Liver (tissue), 9 donors: ENCODE results near the gene C2CD5. TPM values are rescaled to one million over a fixed set of nuclear protein-coding genes. Genes with fewer than 3 reads are reported as not detected.

Experiments used
- DNase-seq: peaks from one replicate; pipeline ENCODE4 v3.0.0-alpha.2; 2017; ENCODE audit warnings: low spot score
- H3K27ac ChIP-seq, 2 donors: one replicate each; pipeline ENCODE4 v1.7.0; 2013; ENCODE audit warnings: inconsistent platforms in 2 of 2, low read length in 2 of 2, control low read depth in 1 of 2, low read depth in 1 of 2, mild to moderate bottlenecking in 1 of 2
- H3K27me3 ChIP-seq, 4 donors: one replicate each; pipeline versions ENCODE4 v1.6.1 to v1.7.0; 2013; ENCODE audit warnings: low read length in 3 of 4, inconsistent platforms in 1 of 4, mild to moderate bottlenecking in 1 of 4, moderate library complexity in 1 of 4; ENCODE audit not compliant: control insufficient read depth in 4 of 4, insufficient read depth in 4 of 4
- H3K36me3 ChIP-seq, 4 donors: one replicate each; pipeline versions ENCODE4 v1.6.1 to v1.7.0; 2013; ENCODE audit warnings: low read length in 3 of 4, mild to moderate bottlenecking in 3 of 4, low read depth in 1 of 4, moderate library complexity in 1 of 4; ENCODE audit not compliant: control insufficient read depth in 4 of 4, insufficient read depth in 3 of 4
- H3K4me1 ChIP-seq, 4 donors: one replicate each; pipeline versions ENCODE4 v1.6.1 to v1.7.0; 2013; ENCODE audit warnings: low read length in 3 of 4, mild to moderate bottlenecking in 3 of 4, moderate library complexity in 1 of 4; ENCODE audit not compliant: control insufficient read depth in 4 of 4, insufficient read depth in 4 of 4
- H3K4me3 ChIP-seq, 3 donors: one replicate each; pipeline versions ENCODE4 v1.6.1 to v1.7.0; 2013; ENCODE audit warnings: low read length in 3 of 3, control low read depth in 1 of 3, low read depth in 1 of 3, mild to moderate bottlenecking in 1 of 3
- H3K9ac ChIP-seq, 2 donors: one replicate each; pipeline ENCODE4 v1.7.0; 2013; ENCODE audit warnings: low read length in 2 of 2, mild to moderate bottlenecking in 2 of 2, moderate library complexity in 2 of 2, control low read depth in 1 of 2, low read depth in 1 of 2
- H3K9me3 ChIP-seq, 4 donors: one replicate each; pipeline versions ENCODE4 v1.6.1 to v1.7.0; 2013; ENCODE audit warnings: low read length in 3 of 4; ENCODE audit not compliant: control insufficient read depth in 4 of 4
- CTCF ChIP-seq: fragments of 150-350 bp; IDR thresholded peaks from 2 replicates; pipeline ENCODE4 v1.5.1; 2017; ENCODE audit warnings: improper control_type of control experiment, low read depth, low read length; ENCODE audit not compliant: missing input control
- EGR1 ChIP-seq, 2 donors: IDR thresholded peaks; 2 replicates each; pipeline ENCODE4 v1.6.1; 2016 to 2018; ENCODE audit warnings: antibody characterized with exemption in 2 of 2, low read depth in 2 of 2
- FOXA1 ChIP-seq: IDR thresholded peaks from 2 replicates; pipeline ENCODE4 v1.6.1; 2016; ENCODE audit warnings: antibody characterized with exemption
- FOXA2 ChIP-seq: IDR thresholded peaks from 2 replicates; pipeline ENCODE4 v1.6.1; 2016; ENCODE audit warnings: antibody characterized with exemption
- GABPA ChIP-seq, 2 donors: IDR thresholded peaks in 1 of 2; conservative IDR thresholded peaks in 1 of 2; 2 replicates each; pipeline ENCODE4 v1.6.1; 2016; ENCODE audit warnings: antibody characterized with exemption in 2 of 2, mild to moderate bottlenecking in 1 of 2, moderate library complexity in 1 of 2
- HNF4A ChIP-seq, 2 donors: conservative IDR thresholded peaks; 2 replicates each; pipeline ENCODE4 v1.6.1; 2016; ENCODE audit warnings: antibody characterized with exemption in 2 of 2, mild to moderate bottlenecking in 2 of 2
- HNF4G ChIP-seq: IDR thresholded peaks from 2 replicates; pipeline ENCODE4 v1.6.1; 2016; ENCODE audit warnings: antibody characterized with exemption
- JUND ChIP-seq, 2 donors: IDR thresholded peaks; 2 replicates each; pipeline ENCODE4 v1.6.1; 2016; ENCODE audit warnings: antibody characterized with exemption in 2 of 2
- MAX ChIP-seq: IDR thresholded peaks from 2 replicates; pipeline ENCODE4 v1.6.1; 2016; ENCODE audit warnings: antibody characterized with exemption
- NR2F2 ChIP-seq: IDR thresholded peaks from 2 replicates; pipeline ENCODE4 v1.6.1; 2016; ENCODE audit warnings: antibody characterized with exemption
- RAD21 ChIP-seq, 2 donors: IDR thresholded peaks; 2 replicates each; pipeline ENCODE4 v1.6.1; 2016; ENCODE audit warnings: antibody characterized with exemption in 2 of 2, mild to moderate bottlenecking in 2 of 2
- REST ChIP-seq: IDR thresholded peaks from 2 replicates; pipeline ENCODE4 v1.6.1; 2016; ENCODE audit warnings: antibody characterized with exemption, mild to moderate bottlenecking
- RXRA ChIP-seq, 2 donors: IDR thresholded peaks; 2 replicates each; pipeline ENCODE4 v1.6.1; 2017 to 2018; ENCODE audit warnings: antibody characterized with exemption in 2 of 2, mild to moderate bottlenecking in 1 of 2
- SP1 ChIP-seq: IDR thresholded peaks from 2 replicates; pipeline ENCODE4 v1.6.1; 2018; ENCODE audit warnings: antibody characterized with exemption, mild to moderate bottlenecking
- TAF1 ChIP-seq: conservative IDR thresholded peaks from 2 replicates; pipeline ENCODE4 v1.6.1; 2016; ENCODE audit warnings: antibody characterized with exemption, mild to moderate bottlenecking
- YY1 ChIP-seq: IDR thresholded peaks from 2 replicates; pipeline ENCODE4 v1.6.1; 2016; ENCODE audit warnings: antibody characterized with exemption, mild to moderate bottlenecking
- ZBTB33 ChIP-seq: IDR thresholded peaks from 2 replicates; pipeline ENCODE4 v1.6.1; 2016; ENCODE audit warnings: antibody characterized with exemption
- WGBS: extraction: QIAGEN DNeasy Blood & Tissue Kit; methylation state at CpG from one replicate; pipeline ENCODE4 v1.1.7; 2013; 5-methylcytosine and 5-hydroxymethylcytosine counted together
- polyA plus RNA-seq, 2 donors: library from polyadenylated mRNA; stranded (reverse) in 1 of 2; unstranded in 1 of 2; fragments of 200-250 nt in 1 of 2; fragments of >200 nt in 1 of 2; fragmentation: Nextera tagmentation in 1 of 2; extraction: Ambion mirVana in 1 of 2; gene quantifications; one replicate each; pipeline versions ENCODE4 v1.2.1 to v1.2.3, GENCODE V29; 2013 to 2015
- total RNA-seq, 2 donors: library from RNA; depleted of rRNA; stranded (reverse); fragments of >200 nt; gene quantifications; one replicate each; pipeline ENCODE4 v1.2.3, GENCODE V29; 2014
- donor health status: healthy.
- donor health status: healthy.
- donor health status: healthy.
- donor health status: healthy.
- donor health status: healthy.

Gene C2CD5
- total and polyA plus RNA-seq, 4 donors, result 5.8 to 25.0 (median 13.2) TPM

- Histone ChIP-seq H3K4me3 (no peak overlapping the region), H3K27ac (no peak overlapping the region), H3K4me1 (no peaks in the 10 kb centered on the region), H3K9ac (no peak overlapping the region), H3K36me3 (peaks cover 0 to 14% (median 9%) of the 10 kb centered on the region in 4 donors), H3K27me3 (no peaks in the 10 kb centered on the region), H3K9me3 (no peaks in the 10 kb centered on the region)
- WGBS, result 81% methylated on average over 4 of the region's 4 CpGs
- TF ChIP-seq ZBTB33, result no peak
- TF ChIP-seq RXRA (IDR thresholded peaks at IDR 0.05), result no peak
- TF ChIP-seq FOXA2, result no peak
- no peak for TF ChIP-seq EGR1 (IDR thresholded peaks at IDR 0.05; ENCODE audit: low read depth in 2 of 2)
- no peak for TF ChIP-seq GABPA (IDR thresholded peaks at IDR 0.05 in 1 of 2, conservative IDR thresholded peaks at IDR 0.05 in 1 of 2)
- no peak for TF ChIP-seq CTCF
- TF ChIP-seq JUND (IDR thresholded peaks at IDR 0.05), result no peak
- no peak for TF ChIP-seq REST
- TF ChIP-seq SP1, result no peak
- no peak for TF ChIP-seq FOXA1
- TF ChIP-seq RAD21 (IDR thresholded peaks at IDR 0.05), result no peak
- no peak for TF ChIP-seq HNF4G
- no peak for TF ChIP-seq NR2F2
- TF ChIP-seq YY1, result no peak
- no peak for TF ChIP-seq MAX
- TF ChIP-seq HNF4A (conservative IDR thresholded peaks at IDR 0.05), result no peak
- no peak for TF ChIP-seq TAF1
- DNase-seq, result no peak
These were observed 67.0 kb downstream of the C2CD5 start for GRCh38 chr12:22477166-22477893.
